Colonic mucosa (tissue), 4 donors: Measurements from ENCODE around the gene GLYATL3. TPM values are rescaled to one million over a fixed set of nuclear protein-coding genes. Genes with fewer than 3 reads are reported as not detected.

Experiments used
- DNase-seq: peaks from one replicate; pipeline ENCODE4 v3.0.0-alpha.2; 2020
- H3K27ac ChIP-seq: fragments of 200-600 bp; one replicate; pipeline ENCODE4 v1.8.0; 2021
- H3K27me3 ChIP-seq: fragments of 200-600 bp; one replicate; pipeline ENCODE4 v1.8.0; 2021
- H3K36me3 ChIP-seq: fragments of 200-600 bp; one replicate; pipeline ENCODE4 v1.8.0; 2021
- H3K4me1 ChIP-seq: fragments of 200-600 bp; one replicate; pipeline ENCODE4 v1.8.0; 2021; ENCODE audit warnings: mild to moderate bottlenecking
- H3K4me3 ChIP-seq: fragments of 200-600 bp; one replicate; pipeline ENCODE4 v1.8.0; 2021
- H3K9ac ChIP-seq, 2 donors: one replicate each; pipeline ENCODE4 v1.7.0; 2013; ENCODE audit warnings: control low read depth in 2 of 2, low read depth in 2 of 2, low read length in 2 of 2
- H3K9me3 ChIP-seq: fragments of 200-600 bp; one replicate; pipeline ENCODE4 v1.8.0; 2021
- intact Hi-C: fragments of 100-400 bp; cut with DNase I; formaldehyde crosslinking; loops from one replicate; pipeline ENCODE4 v1.14.1; 2022
- total RNA-seq, 2 donors: library from RNA; stranded (reverse); fragmentation: NEBNext Ultra II Directional in 1 of 2; extraction: Animal tissue kit (Norgen Biotek cat#: 25700) in 1 of 2; gene quantifications; one replicate each; pipeline ENCODE4 v1.2.1, GENCODE V29; 2021
- TF ChIP-seq, protein P1 (sequence below): fragments of 200-600 bp; IDR thresholded peaks from one replicate; pipeline ENCODE4 v1.8.0; 2022; ENCODE audit warnings: antibody characterized with exemption, mild to moderate bottlenecking
- donor health status: healthy.
- donor health status: DM: no; HTN: no; CAD: no.
- donor health status: DM: no; HTN: no; CAD: no.

The GLYATL3 gene
- total RNA-seq, 2 donors from 2014 or later = 0.25 TPM; not detected in 1

GRCh38 chr6:49515485-49516146 is 15.9 kb downstream of the GLYATL3 start:
- Histone ChIP-seq H3K4me1 (no peaks in the 10 kb centered on the region), H3K9ac (no peak overlapping the region), H3K27me3 (no peaks in the 10 kb centered on the region), H3K4me3 (no peak overlapping the region), H3K36me3 (no peaks in the 10 kb centered on the region), H3K9me3 (no peaks in the 10 kb centered on the region), H3K27ac (no peak overlapping the region)
- TF ChIP-seq, protein P1, sequence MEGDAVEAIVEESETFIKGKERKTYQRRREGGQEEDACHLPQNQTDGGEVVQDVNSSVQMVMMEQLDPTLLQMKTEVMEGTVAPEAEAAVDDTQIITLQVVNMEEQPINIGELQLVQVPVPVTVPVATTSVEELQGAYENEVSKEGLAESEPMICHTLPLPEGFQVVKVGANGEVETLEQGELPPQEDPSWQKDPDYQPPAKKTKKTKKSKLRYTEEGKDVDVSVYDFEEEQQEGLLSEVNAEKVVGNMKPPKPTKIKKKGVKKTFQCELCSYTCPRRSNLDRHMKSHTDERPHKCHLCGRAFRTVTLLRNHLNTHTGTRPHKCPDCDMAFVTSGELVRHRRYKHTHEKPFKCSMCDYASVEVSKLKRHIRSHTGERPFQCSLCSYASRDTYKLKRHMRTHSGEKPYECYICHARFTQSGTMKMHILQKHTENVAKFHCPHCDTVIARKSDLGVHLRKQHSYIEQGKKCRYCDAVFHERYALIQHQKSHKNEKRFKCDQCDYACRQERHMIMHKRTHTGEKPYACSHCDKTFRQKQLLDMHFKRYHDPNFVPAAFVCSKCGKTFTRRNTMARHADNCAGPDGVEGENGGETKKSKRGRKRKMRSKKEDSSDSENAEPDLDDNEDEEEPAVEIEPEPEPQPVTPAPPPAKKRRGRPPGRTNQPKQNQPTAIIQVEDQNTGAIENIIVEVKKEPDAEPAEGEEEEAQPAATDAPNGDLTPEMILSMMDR = no peak
- no peak for DNase-seq
- intact Hi-C loops = no loop called here

- Histone ChIP-seq H3K4me3 (no peak overlapping the region), H3K36me3 (no peaks in the 10 kb centered on the region), H3K27me3 (no peaks in the 10 kb centered on the region), H3K9ac (no peak overlapping the region), H3K4me1 (no peaks in the 10 kb centered on the region), H3K9me3 (no peaks in the 10 kb centered on the region), H3K27ac (no peak overlapping the region)
- TF ChIP-seq, protein P1 = no peak
- DNase-seq = no peak
- intact Hi-C loops = no loop called here
Observed at GRCh38 chr6:49516147-49516505, 16.4 kb downstream of the GLYATL3 start.

DNA sequence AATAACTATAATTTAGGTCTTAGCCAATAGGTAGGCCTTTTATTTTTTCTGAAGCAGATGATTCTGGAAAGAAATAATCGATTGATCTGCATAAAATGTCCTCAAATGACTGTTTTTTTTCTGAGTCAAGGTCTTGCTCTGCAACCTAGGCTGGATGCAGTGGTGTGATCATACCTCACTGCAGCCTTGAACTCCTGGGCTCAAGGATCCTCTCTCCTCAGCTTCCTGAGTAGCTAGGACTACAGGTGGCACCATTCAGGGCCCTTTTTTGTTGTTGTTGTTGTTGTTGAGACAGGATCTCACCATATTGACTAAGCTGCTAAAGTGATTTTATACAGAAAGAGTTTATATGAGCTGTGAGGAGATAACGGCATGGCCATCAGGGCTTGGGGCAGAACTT is 18.2 kb downstream of the GLYATL3 start:
- Histone ChIP-seq H3K4me1 (no peaks in the 10 kb centered on the region), H3K27ac (no peak overlapping the region), H3K36me3 (no peaks in the 10 kb centered on the region), H3K9me3 (no peaks in the 10 kb centered on the region), H3K27me3 (no peaks in the 10 kb centered on the region), H3K4me3 (no peak overlapping the region), H3K9ac (no peak overlapping the region)
- intact Hi-C loops = no loop called here
- no peak for DNase-seq
- TF ChIP-seq, protein P1 = no peak

GRCh38 chr6:49519660-49520059 is 19.9 kb downstream of the GLYATL3 start:
- no peak for DNase-seq
- Histone ChIP-seq H3K9ac (no peak overlapping the region), H3K36me3 (no peaks in the 10 kb centered on the region), H3K27me3 (no peaks in the 10 kb centered on the region), H3K9me3 (no peaks in the 10 kb centered on the region), H3K27ac (no peak overlapping the region), H3K4me1 (peaks cover 5% of the 10 kb centered on the region), H3K4me3 (no peak overlapping the region)
- intact Hi-C loops = no loop called here
- TF ChIP-seq, protein P1 = no peak

GRCh38 chr6:49522710-49523593 is 23.2 kb downstream of the GLYATL3 start:
- no peaks in the 10 kb centered on the region for H3K36me3 ChIP-seq
- H3K9ac ChIP-seq = no peak overlapping the region
- H3K9me3 ChIP-seq = no peaks in the 10 kb centered on the region
- peaks cover 8% of the 10 kb centered on the region for H3K4me1 ChIP-seq
- no peak overlapping the region for H3K4me3 ChIP-seq
- H3K27me3 ChIP-seq = no peaks in the 10 kb centered on the region
- peak; percentile 41 for DNase-seq
- peak overlapping the region; percentile 48 for H3K27ac ChIP-seq
- intact Hi-C loops = no loop called here
- TF ChIP-seq, protein P1 = no peak
